Measurements from ENCODE around the gene EYS.
A peak's percentile ranks its signal among the peaks of the same experiment; 100 is the strongest.
"Not testable (repeated sequence)": the region's sequence is repeated elsewhere in the genome, so short reads cannot be mapped to it uniquely, and the experiment has no call there.

The EYS gene

GRCh38 chr6:65350530-65350929, 356.5 kb downstream of the EYS start:
- TF ChIP-seq CTCF (IDR thresholded peaks at IDR 0.05; ENCODE audit: insufficient read depth, low read depth, low read length, missing control alignments) = no peak
- no peak overlapping the region for H3K4me3 ChIP-seq (ENCODE audit: low read length)

GRCh38 chr6:65302655-65303054, 404.4 kb downstream of the EYS start:
- not testable (repeated sequence) for DNase-seq (ENCODE audit: low read depth); H3K4me3 ChIP-seq (ENCODE audit: low read length)

More at GRCh38 chr6:65350530-65350929, 356.5 kb downstream of the EYS start:
- DNase-seq (ENCODE audit: low read depth) = no peak

- no peak for DNase-seq (ENCODE audit: low read depth)
- TF ChIP-seq CTCF (IDR thresholded peaks at IDR 0.05; ENCODE audit: insufficient read depth, low read depth, low read length, missing control alignments) = no peak
Observed at GRCh38 chr6:65299236-65299635, 407.8 kb downstream of the EYS start.

GRCh38 chr6:65295812-65296211, 411.2 kb downstream of the EYS start:
- TF ChIP-seq CTCF (IDR thresholded peaks at IDR 0.05; ENCODE audit: insufficient read depth, low read depth, low read length, missing control alignments) = no peak
- H3K4me3 ChIP-seq (ENCODE audit: low read length) = no peak overlapping the region
- no peak for DNase-seq (ENCODE audit: low read depth)

More at GRCh38 chr6:65299236-65299635, 407.8 kb downstream of the EYS start:
- no peak overlapping the region for H3K4me3 ChIP-seq (ENCODE audit: low read length)

GRCh38 chr6:65289491-65289890, 417.5 kb downstream of the EYS start:
- peak; percentile 2 for DNase-seq (ENCODE audit: low read depth)
- TF ChIP-seq CTCF (IDR thresholded peaks at IDR 0.05; ENCODE audit: insufficient read depth, low read depth, low read length, missing control alignments) = no peak
- no peak overlapping the region for H3K4me3 ChIP-seq (ENCODE audit: low read length)

GRCh38 chr6:65285275-65285674, 421.8 kb downstream of the EYS start:
- no peak for DNase-seq (ENCODE audit: low read depth)
- no peak overlapping the region for H3K4me3 ChIP-seq (ENCODE audit: low read length)
- no peak for TF ChIP-seq CTCF (IDR thresholded peaks at IDR 0.05; ENCODE audit: insufficient read depth, low read depth, low read length, missing control alignments)

- no peak for TF ChIP-seq CTCF (IDR thresholded peaks at IDR 0.05; ENCODE audit: insufficient read depth, low read depth, low read length, missing control alignments)
- DNase-seq (ENCODE audit: low read depth) = no peak
- no peak overlapping the region for H3K4me3 ChIP-seq (ENCODE audit: low read length)
Observed at GRCh38 chr6:65280060-65280459, 427.0 kb downstream of the EYS start.
